Ishikawa (cell line): Measurements from ENCODE around the gene CPN2.

Source experiments
- CEBPB ChIP-seq: IDR thresholded peaks from 2 replicates; pipeline ENCODE4 v1.6.1; 2012
- CREB1 ChIP-seq: IDR thresholded peaks from 2 replicates; pipeline ENCODE4 v1.6.1; 2012; ENCODE audit warnings: low read depth
- EGR1 ChIP-seq: IDR thresholded peaks from 2 replicates; pipeline ENCODE4 v1.6.1; 2012
- EP300 ChIP-seq: IDR thresholded peaks from 2 replicates; pipeline ENCODE4 v1.6.1; 2012; ENCODE audit warnings: borderline replicate concordance
- FOXM1 ChIP-seq: IDR thresholded peaks from 2 replicates; pipeline ENCODE4 v1.6.1; 2012; ENCODE audit warnings: low read depth, borderline replicate concordance
- NFIC ChIP-seq: IDR thresholded peaks from 2 replicates; pipeline ENCODE4 v1.6.1; 2012
- RAD21 ChIP-seq: IDR thresholded peaks from 2 replicates; pipeline ENCODE4 v1.6.1; 2012; ENCODE audit warnings: low read depth
- TAF1 ChIP-seq: IDR thresholded peaks from 2 replicates; pipeline ENCODE4 v1.6.1; 2012; ENCODE audit warnings: low read depth, mild to moderate bottlenecking
- TCF12 ChIP-seq: IDR thresholded peaks from 2 replicates; pipeline ENCODE4 v1.6.1; 2012; ENCODE audit warnings: low read depth
- TEAD4 ChIP-seq: IDR thresholded peaks from 2 replicates; pipeline ENCODE4 v1.6.1; 2012
- YY1 ChIP-seq: IDR thresholded peaks from 2 replicates; pipeline ENCODE4 v1.6.1; 2012; ENCODE audit warnings: low read depth
- ZBTB7A ChIP-seq: IDR thresholded peaks from 2 replicates; pipeline ENCODE4 v1.6.1; 2012; ENCODE audit warnings: low read depth
- TF ChIP-seq, protein P1 (sequence below): IDR thresholded peaks from 2 replicates; pipeline ENCODE4 v1.6.1; 2012; ENCODE audit warnings: low read depth, mild to moderate bottlenecking
- TF ChIP-seq, protein P2 (sequence below): IDR thresholded peaks from 2 replicates; pipeline ENCODE4 v1.6.1; 2012
- TF ChIP-seq, protein P3 (sequence below): IDR thresholded peaks from 2 replicates; pipeline ENCODE4 v1.6.1; 2012

Gene CPN2

DNA sequence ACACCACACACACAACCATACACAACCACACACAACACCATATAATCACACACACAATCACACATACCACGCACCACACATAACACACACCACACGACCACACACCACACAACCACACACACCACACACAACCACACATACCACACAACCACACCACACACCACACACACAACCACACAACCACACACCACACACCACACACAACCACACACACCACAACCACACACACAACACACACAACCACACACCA lies 24.2 kb downstream of the CPN2 start:
- TF ChIP-seq TAF1 (no peak), YY1 (no peak), NFIC (no peak), CEBPB (no peak), EP300 (no peak), ZBTB7A (no peak), RAD21 (no peak), TCF12 (no peak), FOXM1 (no peak), EGR1 (no peak), CREB1 (no peak), TEAD4 (no peak)
- TF ChIP-seq, protein P1, sequence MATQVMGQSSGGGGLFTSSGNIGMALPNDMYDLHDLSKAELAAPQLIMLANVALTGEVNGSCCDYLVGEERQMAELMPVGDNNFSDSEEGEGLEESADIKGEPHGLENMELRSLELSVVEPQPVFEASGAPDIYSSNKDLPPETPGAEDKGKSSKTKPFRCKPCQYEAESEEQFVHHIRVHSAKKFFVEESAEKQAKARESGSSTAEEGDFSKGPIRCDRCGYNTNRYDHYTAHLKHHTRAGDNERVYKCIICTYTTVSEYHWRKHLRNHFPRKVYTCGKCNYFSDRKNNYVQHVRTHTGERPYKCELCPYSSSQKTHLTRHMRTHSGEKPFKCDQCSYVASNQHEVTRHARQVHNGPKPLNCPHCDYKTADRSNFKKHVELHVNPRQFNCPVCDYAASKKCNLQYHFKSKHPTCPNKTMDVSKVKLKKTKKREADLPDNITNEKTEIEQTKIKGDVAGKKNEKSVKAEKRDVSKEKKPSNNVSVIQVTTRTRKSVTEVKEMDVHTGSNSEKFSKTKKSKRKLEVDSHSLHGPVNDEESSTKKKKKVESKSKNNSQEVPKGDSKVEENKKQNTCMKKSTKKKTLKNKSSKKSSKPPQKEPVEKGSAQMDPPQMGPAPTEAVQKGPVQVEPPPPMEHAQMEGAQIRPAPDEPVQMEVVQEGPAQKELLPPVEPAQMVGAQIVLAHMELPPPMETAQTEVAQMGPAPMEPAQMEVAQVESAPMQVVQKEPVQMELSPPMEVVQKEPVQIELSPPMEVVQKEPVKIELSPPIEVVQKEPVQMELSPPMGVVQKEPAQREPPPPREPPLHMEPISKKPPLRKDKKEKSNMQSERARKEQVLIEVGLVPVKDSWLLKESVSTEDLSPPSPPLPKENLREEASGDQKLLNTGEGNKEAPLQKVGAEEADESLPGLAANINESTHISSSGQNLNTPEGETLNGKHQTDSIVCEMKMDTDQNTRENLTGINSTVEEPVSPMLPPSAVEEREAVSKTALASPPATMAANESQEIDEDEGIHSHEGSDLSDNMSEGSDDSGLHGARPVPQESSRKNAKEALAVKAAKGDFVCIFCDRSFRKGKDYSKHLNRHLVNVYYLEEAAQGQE = no peak
- TF ChIP-seq, protein P2, sequence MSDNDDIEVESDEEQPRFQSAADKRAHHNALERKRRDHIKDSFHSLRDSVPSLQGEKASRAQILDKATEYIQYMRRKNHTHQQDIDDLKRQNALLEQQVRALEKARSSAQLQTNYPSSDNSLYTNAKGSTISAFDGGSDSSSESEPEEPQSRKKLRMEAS = no peak
- TF ChIP-seq, protein P3, sequence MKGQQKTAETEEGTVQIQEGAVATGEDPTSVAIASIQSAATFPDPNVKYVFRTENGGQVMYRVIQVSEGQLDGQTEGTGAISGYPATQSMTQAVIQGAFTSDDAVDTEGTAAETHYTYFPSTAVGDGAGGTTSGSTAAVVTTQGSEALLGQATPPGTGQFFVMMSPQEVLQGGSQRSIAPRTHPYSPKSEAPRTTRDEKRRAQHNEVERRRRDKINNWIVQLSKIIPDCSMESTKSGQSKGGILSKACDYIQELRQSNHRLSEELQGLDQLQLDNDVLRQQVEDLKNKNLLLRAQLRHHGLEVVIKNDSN = no peak

DNA sequence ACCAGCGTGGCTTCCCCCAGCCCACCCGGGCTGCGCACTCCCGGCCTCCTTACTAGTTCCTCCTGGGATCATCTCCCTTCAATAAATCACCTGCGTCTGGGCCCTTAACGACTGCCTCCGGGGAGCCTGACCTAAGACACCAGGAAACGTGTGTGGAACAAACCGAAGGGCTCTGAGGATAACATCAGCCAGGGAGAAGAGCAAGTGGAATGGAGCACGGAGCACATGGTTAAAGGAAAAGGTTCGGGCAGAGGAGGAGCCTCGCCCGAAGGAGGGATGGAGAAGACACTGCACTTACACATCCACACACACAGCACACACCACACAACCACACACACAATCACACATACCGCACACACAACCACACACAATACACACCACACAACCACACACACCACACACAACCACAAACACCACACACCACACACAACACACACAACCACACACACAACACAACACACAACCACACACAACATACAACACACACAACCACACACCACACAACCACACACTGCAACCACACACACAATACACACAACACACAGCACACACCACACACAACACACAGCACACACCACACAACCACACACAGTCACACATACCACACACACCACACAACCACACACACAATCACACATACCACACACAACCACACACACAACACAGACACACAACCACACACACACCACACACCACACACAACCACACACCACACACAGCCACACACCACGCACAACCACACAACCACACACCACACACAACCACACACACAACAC lies 24.7 kb downstream of the CPN2 start:
- TF ChIP-seq, protein P1 = no peak
- TF ChIP-seq YY1 = no peak
- no peak for TF ChIP-seq CREB1
- TF ChIP-seq TEAD4 = no peak
- TF ChIP-seq CEBPB = no peak
- TF ChIP-seq NFIC = no peak
- no peak for TF ChIP-seq ZBTB7A
- no peak for TF ChIP-seq RAD21
- TF ChIP-seq FOXM1 = no peak
- no peak for TF ChIP-seq TAF1
- no peak for TF ChIP-seq EP300
- TF ChIP-seq, protein P2 = no peak
- no peak for TF ChIP-seq TCF12
- TF ChIP-seq, protein P3 = no peak
- TF ChIP-seq EGR1 = no peak

DNA sequence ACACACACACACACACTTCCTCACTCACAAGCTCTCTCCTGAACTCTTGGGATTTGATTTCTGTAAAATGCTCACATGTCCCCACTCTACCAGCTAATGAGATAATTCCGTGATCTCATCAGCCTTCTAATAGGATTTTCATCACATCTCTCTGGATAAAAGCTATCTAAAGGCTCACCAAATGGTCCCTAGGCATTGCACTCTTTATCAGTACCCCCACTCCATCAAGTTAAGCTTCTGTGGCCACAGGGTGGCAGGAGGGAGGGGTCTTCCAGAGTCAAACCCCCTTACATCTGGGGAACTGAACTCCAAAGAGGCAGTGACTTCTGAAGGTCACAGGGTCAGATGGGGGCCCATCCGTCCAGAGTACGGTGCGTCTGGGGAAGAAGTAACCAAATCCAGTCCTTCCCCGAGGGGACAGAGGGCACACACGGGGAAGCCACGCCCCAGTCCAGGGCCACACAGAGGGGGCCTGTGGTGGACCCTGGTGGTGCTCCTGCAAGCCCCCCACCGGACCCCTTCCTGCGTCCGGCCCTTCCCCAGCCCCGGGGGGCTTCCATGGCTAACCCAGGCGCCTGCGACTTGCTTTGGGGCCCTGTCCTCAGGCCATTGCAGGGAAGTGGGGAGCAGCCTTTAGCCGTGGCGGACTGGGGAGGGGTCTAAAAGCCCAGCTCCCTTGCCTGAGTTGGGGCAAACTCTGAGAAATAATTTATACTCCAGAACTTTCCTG lies 25.5 kb downstream of the CPN2 start:
- TF ChIP-seq, protein P1 = no peak
- TF ChIP-seq TAF1 (no peak), RAD21 (no peak), NFIC (no peak), FOXM1 (no peak), TEAD4 (no peak), CREB1 (no peak), EGR1 (no peak), EP300 (no peak), ZBTB7A (no peak), CEBPB (no peak), YY1 (no peak), TCF12 (no peak)
- TF ChIP-seq, protein P2 = no peak
- TF ChIP-seq, protein P3 = no peak
